HFF-Myc (cell line): ENCODE results near the gene NR4A1.

ENCODE experiments used
- DNase-seq: peaks from one replicate; pipeline ENCODE4 v3.0.0-alpha.2; 2011; ENCODE audit warnings: low read depth; ENCODE audit errors: extremely low read depth
- H3K4me3 ChIP-seq: replicated peaks from 2 replicates; pipeline ENCODE4 v1.5.1; 2011; ENCODE audit warnings: low read depth, mild to moderate bottlenecking, control low read depth, low read length
- TF ChIP-seq, protein P1 (sequence below): IDR thresholded peaks from 2 replicates; pipeline ENCODE4 v1.5.1; 2012; ENCODE audit warnings: mild to moderate bottlenecking, low read depth, low read length, control low read depth; ENCODE audit errors: missing control alignments

The NR4A1 gene

DNA sequence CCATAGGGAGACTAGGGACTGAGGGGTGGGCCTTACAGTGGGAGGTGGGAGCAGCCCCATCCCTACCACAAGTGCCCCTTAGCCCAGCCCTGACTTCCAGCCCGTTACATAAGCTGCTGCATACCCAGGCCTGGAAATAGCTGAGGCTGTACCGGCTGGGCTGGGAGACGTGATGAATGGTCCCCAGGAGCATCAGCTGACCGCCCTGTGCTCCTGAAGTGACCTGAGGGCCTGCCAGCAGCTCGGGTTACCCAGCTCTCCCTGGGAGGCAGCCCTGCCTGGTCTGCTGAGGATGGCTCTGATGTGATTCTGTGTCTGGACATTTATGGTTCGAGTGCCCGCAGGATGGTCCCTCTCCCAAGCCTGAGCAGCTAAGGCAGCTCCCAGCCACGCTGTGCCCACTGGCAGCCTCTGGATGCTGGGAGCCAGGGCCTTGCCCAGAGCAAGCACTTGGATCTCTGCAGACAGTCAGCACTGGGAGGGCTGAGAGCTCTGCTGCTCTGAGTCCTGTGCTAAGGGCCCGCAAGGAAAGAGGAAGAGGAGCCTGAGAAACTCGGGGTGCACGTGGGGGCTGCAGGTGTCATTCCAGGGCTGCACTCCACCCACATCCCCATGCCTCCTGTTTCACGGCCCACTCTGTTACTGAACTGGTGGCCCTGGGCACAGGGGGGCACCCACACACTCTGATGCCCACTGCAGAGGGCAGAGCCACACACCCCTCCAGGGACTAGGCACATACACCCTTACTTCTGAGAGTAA lies 24.0 kb upstream of the NR4A1 start:
- DNase-seq, result no peak
- TF ChIP-seq, protein P1, sequence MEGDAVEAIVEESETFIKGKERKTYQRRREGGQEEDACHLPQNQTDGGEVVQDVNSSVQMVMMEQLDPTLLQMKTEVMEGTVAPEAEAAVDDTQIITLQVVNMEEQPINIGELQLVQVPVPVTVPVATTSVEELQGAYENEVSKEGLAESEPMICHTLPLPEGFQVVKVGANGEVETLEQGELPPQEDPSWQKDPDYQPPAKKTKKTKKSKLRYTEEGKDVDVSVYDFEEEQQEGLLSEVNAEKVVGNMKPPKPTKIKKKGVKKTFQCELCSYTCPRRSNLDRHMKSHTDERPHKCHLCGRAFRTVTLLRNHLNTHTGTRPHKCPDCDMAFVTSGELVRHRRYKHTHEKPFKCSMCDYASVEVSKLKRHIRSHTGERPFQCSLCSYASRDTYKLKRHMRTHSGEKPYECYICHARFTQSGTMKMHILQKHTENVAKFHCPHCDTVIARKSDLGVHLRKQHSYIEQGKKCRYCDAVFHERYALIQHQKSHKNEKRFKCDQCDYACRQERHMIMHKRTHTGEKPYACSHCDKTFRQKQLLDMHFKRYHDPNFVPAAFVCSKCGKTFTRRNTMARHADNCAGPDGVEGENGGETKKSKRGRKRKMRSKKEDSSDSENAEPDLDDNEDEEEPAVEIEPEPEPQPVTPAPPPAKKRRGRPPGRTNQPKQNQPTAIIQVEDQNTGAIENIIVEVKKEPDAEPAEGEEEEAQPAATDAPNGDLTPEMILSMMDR, result no peak
- no peak overlapping the region for H3K4me3 ChIP-seq

DNA sequence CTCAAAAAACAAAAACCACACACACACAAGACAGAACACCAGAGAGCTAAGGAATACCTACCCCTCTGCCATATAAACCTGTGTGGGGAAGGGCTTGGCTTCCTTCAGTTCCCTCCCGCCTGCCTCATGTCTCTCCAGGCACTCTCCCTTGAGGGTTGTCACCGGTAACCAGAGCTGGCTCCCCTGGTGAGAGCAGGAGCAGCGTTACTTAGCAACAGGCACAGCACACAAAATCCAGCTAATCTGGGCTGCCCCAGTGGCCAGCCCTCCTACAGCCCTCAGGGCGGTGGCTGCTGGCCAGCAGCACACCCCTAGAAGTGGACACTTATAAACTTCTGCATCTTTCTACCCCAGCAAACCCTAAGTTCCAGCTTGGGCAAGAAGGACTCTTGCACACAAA lies 21.6 kb upstream of the NR4A1 start:
- H3K4me3 ChIP-seq, result no peak overlapping the region
- no peak for DNase-seq
- TF ChIP-seq, protein P1, result no peak

- H3K4me3 ChIP-seq, result peak overlapping the region; percentile 24
- TF ChIP-seq, protein P1, result no peak
- no peak for DNase-seq
These were observed 18.8 kb upstream of the NR4A1 start for GRCh38 chr12:52032446-52032803.

DNA sequence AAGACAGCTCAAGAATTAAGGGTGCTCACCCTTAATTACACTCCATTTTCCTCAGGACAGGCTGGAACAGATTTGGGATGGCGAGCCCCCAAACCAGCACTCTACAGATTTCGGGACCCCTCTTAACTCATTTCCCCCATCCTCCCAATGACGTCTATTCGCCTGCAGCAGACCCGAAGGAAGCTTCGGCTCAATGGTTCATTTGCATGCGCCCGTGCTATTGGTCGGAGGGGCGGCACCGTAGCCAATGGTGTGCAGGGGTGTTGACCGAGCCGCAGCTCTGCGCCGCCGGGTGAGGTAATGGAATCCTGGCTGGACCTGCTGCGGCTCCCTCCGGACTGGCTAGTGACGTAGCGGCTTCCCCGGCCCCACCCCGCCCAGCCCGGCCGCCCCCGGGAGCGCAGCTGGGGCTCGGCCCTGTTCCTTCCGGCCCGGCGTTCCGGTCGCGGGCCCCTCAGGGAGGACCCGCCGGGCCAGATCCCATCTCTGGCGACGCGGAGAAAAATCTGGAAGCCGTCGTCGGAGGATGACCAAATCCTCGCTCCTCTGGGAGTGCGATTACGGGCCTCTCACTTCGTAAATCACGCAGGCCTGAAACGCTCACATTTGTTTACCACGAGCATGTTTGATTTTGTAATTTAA lies 18.3 kb upstream of the NR4A1 start:
- peak overlapping the region; percentile 24 for H3K4me3 ChIP-seq
- TF ChIP-seq, protein P1, result no peak
- DNase-seq, result peak; percentile 83

- DNase-seq, result no peak
- peak overlapping the region; percentile 22 for H3K4me3 ChIP-seq
- TF ChIP-seq, protein P1, result no peak
These were observed 17.6 kb upstream of the NR4A1 start for GRCh38 chr12:52033446-52034140.

- TF ChIP-seq, protein P1, result no peak
- no peak for DNase-seq
These were observed 16.1 kb upstream of the NR4A1 start for GRCh38 chr12:52035190-52035589.

More at GRCh38 chr12:52035190-52035589, 16.1 kb upstream of the NR4A1 start:
- no peak overlapping the region for H3K4me3 ChIP-seq
